HG03159 (cell line): ENCODE measurements around the gene PHF21B.

ENCODE experiments used
- ATAC-seq: cut with Tn5 transposase; IDR thresholded peaks from one replicate; pipeline ENCODE4 v1.9.1; 2021; ENCODE audit warnings: mild to moderate bottlenecking, moderate library complexity; ENCODE audit not compliant: unreplicated experiment

Gene PHF21B

DNA sequence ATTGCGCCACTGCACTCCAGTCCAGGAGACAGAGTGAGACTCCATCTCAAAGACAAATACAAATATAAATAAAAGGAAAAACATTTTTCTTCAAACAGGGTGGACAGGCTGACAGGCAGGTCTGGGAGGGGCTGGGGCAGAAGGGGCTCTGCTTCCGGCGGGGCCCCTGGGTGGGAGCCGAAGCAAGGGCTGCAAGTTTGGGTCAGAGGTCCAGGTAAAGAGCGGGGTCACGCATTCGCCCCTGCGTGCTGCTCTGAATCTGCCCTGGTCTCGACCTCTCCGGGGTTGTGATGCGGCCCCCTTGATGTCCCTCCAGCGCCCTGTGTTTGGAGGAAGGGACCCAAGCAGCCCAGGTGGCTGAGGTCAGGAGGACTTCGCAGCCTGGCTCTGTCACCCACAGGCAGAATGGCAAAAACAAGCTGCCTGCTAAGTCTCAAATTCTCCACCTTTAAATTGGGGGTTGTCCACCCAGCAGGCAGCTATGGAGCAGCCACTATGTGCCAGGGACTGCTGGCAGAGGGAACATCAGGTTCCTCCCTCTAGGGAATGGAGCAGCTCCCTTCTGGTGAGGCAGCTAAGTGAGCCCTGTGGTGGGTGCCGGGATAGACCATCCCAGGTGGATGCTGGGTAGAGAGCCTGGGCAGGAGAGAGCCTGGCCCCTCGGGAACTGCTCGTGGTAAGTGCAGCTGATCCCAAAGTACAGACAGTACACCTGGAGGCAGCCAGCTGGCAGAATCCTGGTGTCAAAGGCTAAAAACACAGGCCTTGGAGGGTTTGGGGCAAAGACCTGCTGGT, 10.3 kb upstream of the PHF21B start:
- no peak for ATAC-seq

DNA sequence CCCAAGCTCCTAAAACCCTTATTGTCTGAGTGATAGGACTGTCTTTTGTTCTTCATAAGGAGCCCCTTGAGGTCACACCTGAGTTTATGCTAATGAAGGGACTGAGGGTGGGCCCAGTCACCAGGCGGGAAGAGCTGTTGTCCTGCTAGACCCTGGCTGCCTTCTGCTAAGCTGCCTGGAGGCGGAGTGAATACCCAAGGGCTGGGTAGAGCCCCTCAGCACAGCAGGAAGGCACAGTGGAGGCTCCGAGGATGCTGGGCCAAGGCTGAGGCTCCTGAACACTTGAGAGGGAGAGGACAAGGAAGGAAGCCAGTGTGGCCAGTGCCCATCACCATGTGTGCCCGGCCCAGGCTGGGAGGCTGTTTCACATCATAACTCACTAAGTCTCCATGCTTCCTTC, 4.8 kb upstream of the PHF21B start:
- ATAC-seq = no peak

DNA sequence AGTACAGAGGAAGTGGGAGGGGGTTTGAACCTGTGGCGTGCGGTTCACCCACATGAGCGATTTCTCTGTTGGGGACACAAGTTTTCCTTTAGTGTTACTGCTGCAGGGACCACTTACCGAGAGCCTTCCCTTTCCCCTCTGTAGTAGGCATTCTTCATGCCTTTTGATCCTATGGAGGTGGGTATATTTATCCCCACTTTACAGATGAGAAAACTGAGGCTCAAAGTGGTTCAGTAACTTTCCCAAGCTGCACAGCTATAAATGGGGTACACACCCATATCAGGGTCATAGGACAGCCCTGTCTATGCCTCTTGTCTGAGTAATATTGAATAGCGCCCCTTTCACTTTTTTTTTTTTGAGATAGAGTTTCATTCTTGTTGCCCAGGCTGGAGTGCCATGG, 3.3 kb upstream of the PHF21B start:
- ATAC-seq = no peak

DNA sequence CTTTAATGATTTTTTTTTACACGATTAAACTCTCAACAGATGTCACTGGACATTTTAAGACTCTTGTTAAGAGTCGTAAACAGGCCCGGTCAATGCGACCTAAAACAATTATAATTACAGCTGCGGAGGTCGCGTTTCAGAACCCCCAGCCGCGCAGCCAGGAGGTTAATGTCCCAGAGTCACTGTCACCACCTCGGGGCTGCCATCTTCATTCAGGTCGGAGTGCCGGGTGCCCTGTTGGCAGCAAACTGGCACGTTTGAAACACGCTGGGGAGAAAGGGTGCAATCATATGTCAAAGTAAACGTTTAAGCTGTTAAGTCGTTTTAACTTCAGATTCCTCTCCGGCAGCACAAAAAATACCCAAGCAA, 711 bp upstream of the PHF21B start:
- ATAC-seq = no peak

DNA sequence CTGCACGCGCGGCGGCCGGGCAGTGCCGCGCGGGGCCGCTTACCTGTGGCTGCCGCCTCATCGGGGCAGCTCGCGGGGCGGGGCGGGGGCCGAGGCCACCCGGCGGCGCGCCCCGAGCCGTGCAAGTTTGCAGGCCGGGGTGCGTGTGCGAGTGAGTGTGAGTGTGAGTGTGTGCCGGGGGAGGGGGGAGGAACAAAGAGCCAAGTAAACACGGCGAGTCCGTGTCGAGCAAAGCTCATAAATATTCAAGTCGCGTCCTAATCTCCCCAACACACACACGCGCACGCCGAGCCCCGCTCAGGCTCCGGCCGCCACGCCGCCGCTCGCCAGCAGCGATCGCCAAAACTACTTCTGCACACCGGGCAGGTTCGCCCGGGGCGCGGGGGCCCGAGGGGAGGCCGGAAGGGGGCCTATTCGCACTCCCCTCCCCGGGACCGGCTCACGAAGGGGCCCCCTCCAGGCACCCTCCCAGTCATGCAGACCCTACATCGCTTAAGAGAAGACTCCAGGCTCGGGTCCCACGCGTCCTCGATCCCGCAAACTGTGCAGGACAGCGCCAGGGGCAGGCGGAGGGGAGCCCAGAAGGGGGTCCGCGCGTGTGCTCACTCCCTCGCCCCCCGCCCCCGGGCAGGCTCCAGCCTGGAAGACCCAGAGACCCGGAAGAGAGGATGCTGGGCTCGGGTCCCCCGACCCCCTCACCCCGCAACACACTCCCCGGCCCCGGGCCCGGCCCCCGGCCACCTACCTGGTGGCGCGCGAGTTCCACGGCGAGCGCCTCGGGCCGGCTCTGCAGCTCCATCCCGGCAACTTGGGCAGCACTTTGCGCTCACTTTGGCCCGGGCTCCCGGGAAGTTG, 827 bp downstream of the PHF21B start:
- ATAC-seq = no peak

DNA sequence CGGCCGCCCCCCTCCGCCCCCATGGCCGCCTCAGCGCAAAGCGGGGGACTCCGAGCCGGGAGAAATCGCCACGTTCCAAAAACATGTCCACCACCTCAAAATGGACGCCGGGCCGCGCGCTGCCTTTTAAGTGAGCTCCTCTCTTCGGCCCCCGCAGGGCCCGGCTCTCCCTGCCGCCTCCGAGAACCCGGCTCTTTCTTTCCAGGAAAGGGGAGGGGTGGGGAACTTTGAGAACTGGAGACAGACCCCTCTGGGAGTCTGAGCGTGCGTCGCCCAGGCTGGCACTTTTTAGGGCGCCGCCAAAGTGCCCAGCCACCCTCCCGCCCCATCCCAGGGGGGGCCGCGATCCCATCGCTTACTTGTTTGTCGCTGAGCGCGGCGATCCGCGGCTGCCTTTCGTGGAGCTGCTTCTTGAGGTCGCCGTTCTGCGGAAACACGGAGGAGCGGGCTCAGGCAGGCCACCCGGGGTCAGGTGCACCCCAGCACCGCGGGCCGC, 1.6 kb downstream of the PHF21B start:
- no peak for ATAC-seq

DNA sequence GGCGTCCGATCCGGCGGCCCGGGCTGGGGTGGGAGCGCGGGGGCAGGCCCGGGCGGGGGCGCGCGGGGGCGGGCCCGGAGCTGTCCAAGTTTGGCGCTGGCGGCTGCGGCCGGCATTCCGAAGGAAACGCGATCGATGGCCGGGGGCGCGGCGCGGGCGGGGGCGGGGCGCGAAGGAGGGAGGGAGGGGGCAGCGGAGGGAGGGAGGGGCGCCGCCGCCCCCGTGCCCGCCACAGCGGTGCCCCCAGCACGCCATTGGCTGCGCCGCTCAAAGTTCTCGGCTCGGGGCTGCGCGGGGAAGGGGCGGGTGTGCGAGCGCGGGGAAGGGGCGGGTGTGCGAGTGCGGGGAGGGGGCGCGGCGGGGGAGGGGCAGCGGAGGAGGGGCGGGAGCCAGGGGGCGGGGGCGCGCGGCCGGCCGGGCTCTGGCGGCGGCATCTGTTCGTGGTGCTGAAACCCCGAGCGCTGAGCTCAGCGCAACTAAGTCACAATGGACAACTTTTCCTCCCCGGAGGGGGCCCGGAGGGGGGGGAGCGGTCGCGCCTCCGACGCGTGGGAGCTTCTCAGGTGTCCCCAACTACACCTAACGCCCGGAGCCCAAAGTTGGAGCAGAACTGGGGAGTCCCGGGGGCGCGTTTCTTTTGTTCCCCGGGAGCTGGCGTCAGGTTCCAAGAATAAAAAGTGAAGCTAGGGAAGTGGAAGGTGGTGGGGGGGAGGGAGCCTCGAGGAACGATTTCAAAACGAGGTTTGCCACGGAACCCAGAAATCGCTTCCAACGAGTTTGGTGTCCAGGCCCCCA, 2.2 kb downstream of the PHF21B start:
- ATAC-seq = no peak

DNA sequence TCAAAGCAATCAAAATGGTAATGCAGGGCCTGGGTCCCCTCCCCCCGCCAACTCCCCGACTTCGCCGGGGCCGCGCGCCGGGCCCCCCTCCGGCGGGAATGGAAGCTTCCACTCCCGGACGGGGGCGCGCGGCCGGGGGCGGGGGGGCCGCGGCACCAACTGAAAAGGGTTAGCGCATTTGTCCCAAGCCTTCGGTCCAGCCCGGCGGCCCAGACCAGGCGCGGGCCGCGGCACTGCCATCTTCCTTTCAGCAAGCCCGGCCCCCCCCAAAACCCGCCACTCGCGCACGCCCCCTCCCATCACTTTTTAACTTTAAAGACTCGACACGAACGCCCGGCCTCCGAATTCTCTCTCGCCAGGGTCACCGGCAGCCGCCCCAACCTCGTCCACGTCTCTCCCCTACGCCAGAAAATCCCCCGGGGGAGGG, 2.8 kb downstream of the PHF21B start:
- no peak for ATAC-seq

DNA sequence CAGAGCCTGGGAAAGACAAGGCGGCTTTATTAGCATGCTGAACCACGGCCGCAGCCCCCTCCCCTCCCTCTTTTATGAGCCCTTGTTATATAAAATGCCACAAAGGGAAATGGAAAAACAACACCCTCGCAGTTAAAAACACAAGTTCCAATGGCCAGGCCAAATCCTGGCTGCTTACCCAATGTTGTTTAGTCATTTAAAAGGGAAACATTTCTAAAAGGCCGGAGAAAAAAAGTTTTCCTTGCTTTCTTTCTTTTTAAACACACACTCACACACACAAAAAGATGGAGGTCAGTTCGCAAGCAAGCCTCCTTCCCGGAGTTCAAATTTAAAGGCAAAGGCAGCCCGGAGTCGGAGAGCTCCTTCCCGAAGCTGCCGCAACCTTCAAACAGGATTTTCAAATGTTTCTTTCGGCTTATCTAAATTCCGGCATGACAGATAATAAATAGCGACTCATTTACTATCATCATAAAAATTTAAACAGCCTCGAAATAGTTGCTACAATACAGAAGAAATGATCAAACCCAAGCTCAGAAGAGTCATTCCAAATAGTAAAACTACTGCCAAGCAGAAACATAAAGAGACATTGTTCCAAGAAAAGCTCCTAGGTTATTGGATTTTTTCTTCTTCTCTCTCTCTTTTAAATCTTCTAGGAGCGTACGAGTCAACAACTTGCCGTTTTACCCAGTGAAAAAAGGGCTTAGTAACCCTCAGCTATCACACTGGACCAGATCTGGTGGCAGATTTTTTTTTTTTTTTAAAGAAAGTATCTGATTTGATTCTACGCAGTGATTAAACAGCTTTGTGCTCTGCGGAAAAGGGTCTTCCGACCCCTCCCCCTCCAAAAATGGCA, 3.5 kb downstream of the PHF21B start:
- no peak for ATAC-seq

DNA sequence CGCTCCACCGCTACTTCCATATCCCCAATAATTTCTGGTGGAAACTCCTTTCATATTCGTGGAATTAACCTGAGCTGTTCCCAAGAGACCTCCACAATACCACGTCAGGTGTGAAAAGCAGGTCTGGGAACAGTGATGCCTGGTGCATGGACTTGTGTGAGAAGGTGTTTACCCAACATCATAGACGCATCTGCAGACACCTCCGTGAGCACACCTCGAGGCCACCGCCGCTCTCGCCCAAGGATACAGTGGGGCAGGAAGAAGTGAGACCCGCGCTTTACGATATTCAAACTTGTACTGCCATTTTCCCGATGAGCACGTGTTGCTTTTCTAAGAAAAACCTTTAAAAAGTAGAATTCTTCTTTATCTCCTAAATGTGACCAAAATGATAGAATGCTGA, 8.2 kb downstream of the PHF21B start:
- ATAC-seq = no peak

DNA sequence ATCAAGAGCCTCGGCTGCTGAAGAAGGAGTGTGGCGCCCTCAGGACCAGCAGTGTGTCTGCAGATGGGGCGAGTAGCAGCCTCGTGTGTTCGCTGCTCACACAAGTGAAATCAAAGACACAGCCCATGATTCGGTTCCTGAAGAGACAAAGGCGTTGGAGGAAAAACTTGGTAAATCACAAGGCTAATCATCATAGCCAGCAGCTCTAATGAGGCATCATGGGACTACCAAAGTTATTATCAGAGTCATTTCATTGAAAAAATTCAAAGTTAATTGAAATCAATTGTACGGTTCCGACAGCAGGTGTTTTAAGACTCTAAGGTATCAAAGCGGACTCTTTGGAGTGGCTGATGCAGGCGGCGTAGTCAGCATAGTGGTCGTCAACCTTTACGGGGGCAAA, 9.5 kb downstream of the PHF21B start:
- no peak for ATAC-seq

DNA sequence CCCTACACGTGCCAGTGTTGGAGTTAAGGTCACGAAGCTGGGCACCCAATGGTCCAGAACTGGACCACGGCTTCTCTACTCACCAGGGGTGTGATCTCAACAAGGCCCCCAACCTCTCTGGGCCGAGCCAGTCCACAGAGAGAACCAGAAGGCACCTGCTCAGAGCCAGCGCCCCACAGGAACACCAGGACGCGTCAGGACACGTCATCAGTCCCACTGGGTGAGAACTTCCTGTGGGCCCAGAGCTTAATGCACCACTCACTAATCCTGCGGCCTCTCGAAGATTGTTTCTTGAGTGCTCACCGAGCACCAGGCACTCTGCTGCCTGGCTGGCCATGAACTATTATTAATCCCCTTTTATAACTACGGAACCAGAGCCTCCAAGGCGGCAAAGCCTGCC, 10.1 kb downstream of the PHF21B start:
- ATAC-seq = no peak

DNA sequence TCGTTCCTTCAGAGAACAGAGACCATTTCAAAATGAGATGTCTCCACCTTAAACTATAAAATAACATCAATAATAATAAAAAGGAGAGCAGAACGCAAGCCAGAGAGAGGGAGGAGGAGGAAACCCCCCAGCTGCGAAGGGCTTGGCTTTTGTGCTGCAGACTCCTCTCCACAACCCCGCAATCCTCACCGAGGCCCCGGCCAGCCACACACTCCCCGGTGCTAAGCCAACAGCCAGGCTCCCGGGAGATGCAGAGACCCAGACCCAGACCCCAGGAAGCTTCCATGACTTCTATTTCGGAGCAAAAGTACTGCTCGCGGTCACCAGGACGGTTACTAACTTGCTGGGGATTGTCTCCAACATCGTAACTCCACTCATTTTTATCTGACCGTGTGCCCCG, 10.6 kb downstream of the PHF21B start:
- ATAC-seq = no peak

DNA sequence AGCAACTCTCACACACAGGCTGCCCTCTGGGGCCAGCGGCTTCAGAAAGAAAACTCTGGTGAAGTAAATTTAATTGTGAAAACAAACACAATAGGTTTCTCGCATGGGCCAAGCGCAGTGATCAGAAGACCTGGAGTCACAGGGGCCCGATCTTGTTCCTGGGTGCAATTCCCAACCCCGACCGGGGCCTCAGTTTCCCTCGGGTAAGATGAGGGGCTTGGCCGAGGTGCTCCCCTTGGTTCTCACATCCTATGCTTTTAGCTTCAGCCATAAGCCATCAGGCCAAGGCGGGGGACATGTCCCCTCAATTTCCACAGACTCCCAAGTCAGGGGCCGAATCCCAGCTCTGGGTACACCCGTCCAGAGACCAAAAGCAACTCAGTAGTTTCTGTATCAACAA, 11.5 kb downstream of the PHF21B start:
- no peak for ATAC-seq

DNA sequence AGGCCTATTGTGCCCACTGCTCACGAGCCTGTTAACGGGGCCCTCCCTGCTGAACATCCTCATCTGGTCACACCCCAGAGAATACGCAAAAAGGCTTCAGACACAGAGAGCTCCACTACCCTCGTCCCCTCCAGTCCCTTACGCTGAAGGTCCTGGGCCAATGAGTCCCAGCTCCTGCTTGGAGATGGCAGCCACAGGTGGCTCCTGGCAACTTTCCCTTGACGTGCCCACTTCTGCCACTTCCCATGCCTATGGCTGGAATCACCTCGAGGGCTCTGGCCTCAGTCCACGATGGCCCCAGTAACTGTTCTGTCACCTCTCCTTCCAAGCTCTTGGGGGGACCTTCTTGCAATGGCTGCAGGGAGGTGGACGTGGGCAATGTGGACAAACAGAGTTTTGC, 12.7 kb downstream of the PHF21B start:
- ATAC-seq = no peak

DNA sequence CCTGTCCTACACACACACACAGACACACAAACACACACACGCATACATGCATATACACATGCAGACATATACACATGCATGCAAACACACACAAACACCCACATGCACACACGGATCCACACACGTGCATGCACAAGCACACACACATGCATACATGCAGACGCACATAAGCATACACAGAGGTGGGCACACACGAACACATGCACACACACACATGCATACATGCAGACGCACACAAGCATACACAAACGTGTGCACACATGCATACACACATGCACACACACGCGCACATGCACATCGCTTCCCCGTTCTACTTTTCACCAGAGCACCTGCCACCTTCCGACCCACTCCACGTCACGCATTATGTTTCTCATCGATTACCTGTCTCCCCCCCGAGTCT, 13.2 kb downstream of the PHF21B start:
- no peak for ATAC-seq

DNA sequence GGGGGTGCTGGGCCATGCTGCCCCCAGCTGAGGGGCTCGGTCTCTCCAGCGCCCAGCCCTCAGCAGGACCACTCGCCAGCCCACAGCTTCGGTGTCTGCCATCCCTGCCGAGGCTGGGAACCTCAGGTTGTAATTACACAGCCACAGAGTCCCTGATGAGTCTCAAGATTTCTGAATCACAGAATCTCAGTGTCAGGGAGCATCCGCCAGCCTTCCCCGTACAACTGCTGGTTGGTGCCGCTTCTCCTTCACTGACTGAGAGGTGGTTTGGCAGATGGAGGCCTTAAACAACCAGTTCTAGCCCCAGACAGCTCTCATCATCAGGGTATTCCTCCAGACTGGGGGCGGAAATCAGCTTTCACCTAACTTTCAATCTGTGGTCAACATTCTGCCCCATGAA, 13.7 kb downstream of the PHF21B start:
- ATAC-seq = no peak

DNA sequence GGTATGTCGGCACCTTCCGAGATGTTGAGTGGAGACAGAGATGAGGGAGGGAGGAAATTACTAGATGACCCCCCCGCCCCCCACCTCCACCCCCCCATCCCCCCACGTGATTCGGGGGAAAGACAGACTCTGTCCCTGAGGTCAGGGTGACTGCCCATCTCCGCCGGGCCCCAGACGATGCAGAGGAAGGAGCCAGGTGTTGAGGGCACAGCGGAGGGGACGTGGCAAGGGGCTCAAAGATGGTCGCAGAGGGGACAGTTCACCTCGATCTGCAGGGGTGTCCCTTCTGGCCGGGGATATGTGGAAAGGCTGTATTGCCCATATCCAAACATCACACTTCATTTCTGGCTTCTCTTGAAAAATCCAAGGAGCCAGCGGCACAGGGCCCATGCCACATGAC, 14.1 kb downstream of the PHF21B start:
- ATAC-seq = no peak

DNA sequence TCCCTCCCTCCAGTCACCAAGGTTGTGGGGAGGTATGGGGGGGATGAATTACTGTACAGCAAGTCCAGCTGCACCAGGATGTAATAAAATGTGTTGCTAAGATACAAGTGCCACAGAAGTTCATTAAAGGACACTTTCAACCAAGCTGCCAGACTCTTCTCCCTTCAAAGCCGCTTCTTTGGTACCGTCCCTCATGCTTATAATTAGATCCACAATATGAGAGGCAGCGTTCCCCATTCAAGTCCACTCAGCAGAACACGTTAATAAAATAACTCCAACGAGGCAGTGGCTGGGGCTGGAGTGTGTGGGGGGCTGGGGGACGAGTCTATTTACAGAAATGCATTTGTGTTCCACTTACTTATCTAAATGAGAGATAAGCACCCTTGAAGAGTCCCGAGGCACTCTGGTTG, 14.7 kb downstream of the PHF21B start:
- ATAC-seq = no peak

DNA sequence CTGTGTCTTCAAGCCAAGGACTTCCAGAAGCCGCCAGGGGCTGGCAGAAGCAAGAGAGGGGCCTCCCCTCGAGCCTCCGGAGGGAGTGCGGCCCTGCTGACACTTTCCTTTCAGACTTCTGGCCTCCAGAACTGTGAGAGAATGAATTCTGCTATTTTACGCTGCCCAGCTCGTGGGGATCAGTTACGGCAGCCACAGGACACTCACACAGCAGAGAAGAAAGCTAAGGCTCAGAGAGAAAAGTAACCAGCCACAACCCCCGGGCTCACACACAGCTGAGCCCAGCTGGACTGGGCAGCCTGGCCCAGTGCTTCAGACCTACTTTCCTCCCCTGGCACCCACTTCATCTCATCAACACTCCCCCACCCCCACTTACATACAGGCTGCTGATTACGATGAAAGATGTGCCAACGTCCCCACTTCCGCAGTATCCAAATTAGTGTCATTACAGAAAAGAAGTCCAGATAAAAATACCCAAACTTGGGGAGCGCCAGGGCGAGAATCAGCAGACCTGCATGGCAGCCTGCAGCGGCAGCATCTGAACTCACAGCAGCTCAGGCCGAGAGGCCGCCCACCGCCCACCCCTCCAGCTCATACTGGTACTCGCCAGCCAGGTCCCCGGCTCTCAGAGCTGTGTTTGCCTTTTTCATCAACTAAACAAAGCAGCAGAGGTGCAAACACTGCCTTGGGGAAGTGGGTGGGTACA, 15.3 kb downstream of the PHF21B start:
- no peak for ATAC-seq
